Trophoblast cell (in vitro differentiated cells and primary cell): Measurements from ENCODE around the gene UPP1.
A peak's percentile ranks its signal among the peaks of the same experiment; 100 is the strongest.

Experiments
- DNase-seq, 2 donors: peaks; one replicate each; pipeline ENCODE4 v3.0.0-alpha.2; 2016
- H2AFZ ChIP-seq: 2 replicates; pipeline ENCODE4 v1.6.1; 2013; ENCODE audit warnings: low read length, moderate library complexity, mild to moderate bottlenecking; ENCODE audit not compliant: insufficient read depth, poor library complexity
- H2AK5ac ChIP-seq: 2 replicates; pipeline ENCODE4 v1.6.1; 2013; ENCODE audit warnings: mild to moderate bottlenecking, low read length
- H2BK120ac ChIP-seq: 2 replicates; pipeline ENCODE4 v1.6.1; 2013; ENCODE audit warnings: low read length, mild to moderate bottlenecking, moderate library complexity; ENCODE audit not compliant: insufficient read depth, poor library complexity
- H2BK12ac ChIP-seq: 2 replicates; pipeline ENCODE4 v1.6.1; 2013; ENCODE audit warnings: mild to moderate bottlenecking, low read length, moderate library complexity
- H2BK5ac ChIP-seq: 2 replicates; pipeline ENCODE4 v1.6.1; 2013; ENCODE audit warnings: low read length, low read depth, moderate library complexity, mild to moderate bottlenecking; ENCODE audit not compliant: poor library complexity
- H3K14ac ChIP-seq: 2 replicates; pipeline ENCODE4 v1.6.1; 2013; ENCODE audit warnings: mild to moderate bottlenecking, low read length
- H3K18ac ChIP-seq: 2 replicates; pipeline ENCODE4 v1.6.1; 2013; ENCODE audit warnings: mild to moderate bottlenecking, low read length
- H3K23ac ChIP-seq: 2 replicates; pipeline ENCODE4 v1.6.1; 2013; ENCODE audit warnings: low read length
- H3K27ac ChIP-seq: 2 replicates; pipeline ENCODE4 v1.5.1; 2013; ENCODE audit warnings: low read depth, mild to moderate bottlenecking, inconsistent platforms, low read length, moderate library complexity
- H3K27me3 ChIP-seq: 2 replicates; pipeline ENCODE4 v1.6.1; 2013; ENCODE audit warnings: inconsistent platforms, mild to moderate bottlenecking, low read length, moderate library complexity; ENCODE audit not compliant: insufficient read depth
- H3K36me3 ChIP-seq, 2 experiments: 1 replicate in 1 of 2; 2 replicates in 1 of 2; pipeline ENCODE4 v1.6.1; 2013; ENCODE audit warnings: low read length in 2 of 2, mild to moderate bottlenecking in 2 of 2, moderate library complexity in 1 of 2; ENCODE audit not compliant: insufficient read depth in 2 of 2, control insufficient read depth in 1 of 2
- H3K4ac ChIP-seq: 2 replicates; pipeline ENCODE4 v1.6.1; 2013; ENCODE audit warnings: low read depth, mild to moderate bottlenecking, low read length, moderate library complexity
- H3K4me1 ChIP-seq, 2 experiments: 1 replicate in 1 of 2; 2 replicates in 1 of 2; pipeline ENCODE4 v1.6.1; 2013; ENCODE audit warnings: low read length in 2 of 2, mild to moderate bottlenecking in 2 of 2, moderate library complexity in 1 of 2; ENCODE audit not compliant: insufficient read depth in 2 of 2, control insufficient read depth in 1 of 2
- H3K4me2 ChIP-seq: 2 replicates; pipeline ENCODE4 v1.6.1; 2013; ENCODE audit warnings: inconsistent platforms, mild to moderate bottlenecking, low read length, moderate library complexity
- H3K4me3 ChIP-seq: 2 replicates; pipeline ENCODE4 v1.5.1; 2013; ENCODE audit warnings: mild to moderate bottlenecking, low read depth, low read length, inconsistent platforms
- H3K79me1 ChIP-seq: one replicate; pipeline ENCODE4 v1.6.1; 2013; ENCODE audit warnings: low read length
- H3K79me2 ChIP-seq: 2 replicates; pipeline ENCODE4 v1.6.1; 2013; ENCODE audit warnings: low read length, mild to moderate bottlenecking; ENCODE audit not compliant: control insufficient read depth, insufficient read depth, poor library complexity
- H3K9ac ChIP-seq: 2 replicates; pipeline ENCODE4 v1.6.1; 2013; ENCODE audit warnings: mild to moderate bottlenecking, low read length
- H3K9me3 ChIP-seq: 2 replicates; pipeline ENCODE4 v1.6.1; 2013; ENCODE audit warnings: low read depth, mild to moderate bottlenecking, control low read depth, inconsistent platforms, low read length; ENCODE audit not compliant: insufficient read depth
- H4K12ac ChIP-seq: 2 replicates; pipeline ENCODE4 v1.6.1; 2013; ENCODE audit warnings: low read depth, mild to moderate bottlenecking, low read length, moderate library complexity
- H4K8ac ChIP-seq: 2 replicates; pipeline ENCODE4 v1.6.1; 2013; ENCODE audit warnings: low read depth, mild to moderate bottlenecking, low read length, moderate library complexity
- H4K91ac ChIP-seq: one replicate; pipeline ENCODE4 v1.6.1; 2013; ENCODE audit warnings: low read depth, mild to moderate bottlenecking, low read length, moderate library complexity
- WGBS: extraction: QIAGEN DNeasy Blood & Tissue Kit; methylation state at CpG from one replicate; pipeline ENCODE4 v1.1.7; 2013; ENCODE audit warnings: missing lambda C conversion rate; ENCODE audit not compliant: insufficient read length, insufficient coverage; ENCODE audit errors: extremely low coverage; 5-methylcytosine and 5-hydroxymethylcytosine counted together

Gene UPP1

DNA sequence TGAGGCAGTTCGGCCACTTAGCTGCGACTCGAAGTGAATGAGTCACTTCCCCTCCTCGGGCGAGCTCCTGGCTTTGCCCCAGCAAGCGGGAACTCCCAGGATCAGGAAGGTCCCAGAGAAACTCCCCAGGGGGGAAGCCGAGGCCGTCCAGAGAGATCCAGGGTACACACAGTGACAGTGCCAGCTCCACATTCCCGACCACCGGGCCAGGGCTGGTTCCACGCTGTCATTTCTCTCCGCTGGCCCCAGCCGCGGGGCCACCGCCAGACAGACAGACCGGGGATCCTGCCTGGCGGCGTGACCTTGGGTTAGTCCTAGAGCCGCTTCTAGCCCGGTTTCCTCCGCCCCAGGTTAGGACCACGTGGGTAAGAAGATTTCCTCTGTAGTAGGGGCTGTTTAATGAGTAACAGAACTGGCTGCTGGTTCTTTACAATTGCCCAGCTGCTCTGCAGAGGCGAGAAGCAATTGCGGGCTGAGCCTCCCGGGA lies 463 bp upstream of the UPP1 start:
- Histone ChIP-seq H3K9ac (no peak overlapping the region), H3K27me3 (no peaks in the 10 kb centered on the region), H3K4me3 (peak overlapping the region; percentile 60), H2AK5ac (no peak overlapping the region), H2BK12ac (peak overlapping the region; percentile 78), H4K12ac (peak overlapping the region; percentile 27), H3K36me3 (peaks cover 17 to 19% of the 10 kb centered on the region in 2 experiments), H4K91ac (peak overlapping the region; percentile 70), H3K14ac (peak overlapping the region; percentile 92), H3K18ac (peak overlapping the region; percentile 87), H2AFZ (peak overlapping the region; percentile 55), H3K4ac (peak overlapping the region; percentile 70), H3K79me1 (peaks cover 47% of the 10 kb centered on the region), H3K4me2 (peak overlapping the region; percentile 83), H4K8ac (peak overlapping the region; percentile 63), H3K27ac (peak overlapping the region; percentile 98), H2BK120ac (peak overlapping the region; percentile 63), H2BK5ac (peak overlapping the region; percentile 98), H3K9me3 (no peaks in the 10 kb centered on the region), H3K23ac (no peak overlapping the region), H3K79me2 (peaks cover 15% of the 10 kb centered on the region), H3K4me1 (peaks cover 28 to 31% of the 10 kb centered on the region in 2 experiments)
- no CpG with 5 or more reads among the region's 25 CpGs for WGBS
- DNase-seq = peak; percentile 86 to 89

DNA sequence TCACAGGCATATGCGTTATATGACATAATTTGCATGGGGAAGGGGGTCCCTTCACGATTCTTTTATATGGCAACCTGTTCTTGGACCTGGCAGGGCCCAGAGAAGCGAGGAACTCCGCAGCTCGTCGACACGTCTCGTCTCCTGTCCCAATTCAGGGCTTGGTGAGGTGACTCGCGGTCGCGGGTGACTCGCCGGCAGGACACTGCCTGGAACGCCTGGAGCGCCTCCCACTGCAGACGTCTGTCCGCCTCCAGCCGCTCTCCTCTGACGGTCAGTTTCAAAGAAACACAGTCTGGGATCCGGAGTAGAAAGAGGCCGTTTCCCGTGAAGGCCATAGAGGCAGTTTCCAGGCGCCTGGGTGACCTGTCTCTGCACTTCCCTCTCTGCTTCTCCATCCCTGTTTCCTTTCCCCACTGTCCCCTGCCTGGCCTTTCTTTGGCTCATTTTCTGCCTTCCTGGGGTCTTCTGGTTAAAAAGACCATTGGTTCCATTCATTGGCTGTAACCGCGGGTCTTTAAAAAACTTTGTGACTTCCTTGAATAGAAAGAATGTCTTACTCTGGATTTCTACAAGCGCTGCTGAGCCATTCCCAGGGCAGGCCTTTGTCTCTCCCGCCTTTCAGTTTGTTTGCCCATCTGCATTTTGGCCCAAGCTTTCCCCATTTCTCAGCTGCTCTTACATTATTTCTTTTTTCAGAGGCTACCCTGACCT lies 1.2 kb downstream of the UPP1 start:
- H3K4me2 ChIP-seq = peak overlapping the region; percentile 89
- H4K91ac ChIP-seq = peak overlapping the region; percentile 72
- H2BK120ac ChIP-seq = no peak overlapping the region
- no peak overlapping the region for H2BK12ac ChIP-seq
- peaks cover 33 to 35% of the 10 kb centered on the region in 2 experiments for H3K4me1 ChIP-seq
- peaks cover 16% of the 10 kb centered on the region for H3K79me2 ChIP-seq
- peak overlapping the region; percentile 93 for H3K4me3 ChIP-seq
- no peaks in the 10 kb centered on the region for H3K9me3 ChIP-seq
- WGBS = no CpG with 5 or more reads among the region's 28 CpGs
- peak overlapping the region; percentile 81 for H3K4ac ChIP-seq
- peaks cover 22 to 28% of the 10 kb centered on the region in 2 experiments for H3K36me3 ChIP-seq
- H3K27ac ChIP-seq = peak overlapping the region; percentile 87
- peak overlapping the region; percentile 51 for H4K8ac ChIP-seq
- peak overlapping the region; percentile 86 for H3K9ac ChIP-seq
- peaks cover 41% of the 10 kb centered on the region for H3K79me1 ChIP-seq
- H3K23ac ChIP-seq = no peak overlapping the region
- no peak overlapping the region for H2AFZ ChIP-seq
- no peak overlapping the region for H4K12ac ChIP-seq
- DNase-seq = peak; percentile 69
- no peak overlapping the region for H2AK5ac ChIP-seq
- H3K18ac ChIP-seq = peak overlapping the region; percentile 89
- peak overlapping the region; percentile 74 for H3K14ac ChIP-seq
- H3K27me3 ChIP-seq = no peaks in the 10 kb centered on the region
- peak overlapping the region; percentile 63 for H2BK5ac ChIP-seq

DNA sequence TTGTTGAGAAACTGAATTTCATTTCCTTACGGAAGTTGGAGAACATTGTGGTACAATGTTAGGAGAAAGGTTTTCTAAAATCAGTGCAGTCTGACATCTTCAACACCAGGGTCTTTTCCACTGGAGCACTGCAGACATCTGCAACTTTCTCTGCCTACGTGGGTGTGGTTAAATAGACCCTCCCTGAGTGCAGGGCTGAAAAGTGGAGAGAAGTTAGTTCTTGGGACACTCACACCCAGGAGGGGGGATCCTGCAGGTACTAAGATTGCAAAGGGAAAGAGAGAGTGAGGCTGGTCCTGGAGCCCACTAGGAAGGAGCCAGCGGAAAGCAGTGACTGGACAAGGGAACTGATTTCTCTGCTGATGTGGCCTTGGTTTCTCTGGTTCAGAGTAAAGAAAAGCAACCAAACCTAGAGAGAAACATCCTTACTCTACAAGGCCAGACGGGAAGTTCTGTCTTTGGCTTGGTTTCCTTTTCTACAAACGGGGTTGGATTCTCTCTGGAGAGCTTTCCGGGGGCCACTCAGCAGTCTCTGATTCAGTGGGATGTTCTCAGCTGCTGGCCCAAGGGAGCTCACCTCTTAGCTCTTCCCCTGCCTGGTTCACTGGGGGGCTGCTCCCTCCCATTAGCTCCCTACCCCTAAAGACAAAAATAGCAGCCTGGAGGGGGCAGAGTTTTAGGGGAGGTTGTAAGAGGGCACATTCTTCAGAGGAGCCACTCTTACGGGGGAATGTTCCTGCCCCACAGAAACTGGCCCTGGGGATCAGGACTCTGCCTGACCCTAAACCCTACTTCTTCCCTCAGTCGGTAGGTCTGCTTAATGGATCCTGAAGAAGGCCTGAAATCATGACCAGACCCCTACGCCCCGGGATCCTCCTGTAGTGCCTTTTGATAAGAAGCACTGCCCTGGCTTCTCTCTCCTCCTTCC lies 2.7 kb downstream of the UPP1 start:
- Histone ChIP-seq H2BK120ac (no peak overlapping the region), H4K8ac (peak overlapping the region; percentile 5), H3K23ac (no peak overlapping the region), H4K91ac (peak overlapping the region; percentile 29), H3K4me2 (peak overlapping the region; percentile 15), H4K12ac (no peak overlapping the region), H3K4me3 (no peak overlapping the region), H3K4me1 (peaks cover 25 to 31% of the 10 kb centered on the region in 2 experiments), H3K27ac (peak overlapping the region; percentile 13), H2AK5ac (no peak overlapping the region), H3K4ac (peak overlapping the region; percentile 57), H3K36me3 (peaks cover 35 to 42% of the 10 kb centered on the region in 2 experiments), H3K79me2 (peaks cover 14% of the 10 kb centered on the region), H3K27me3 (no peaks in the 10 kb centered on the region), H3K18ac (peak overlapping the region; percentile 35), H3K9me3 (no peaks in the 10 kb centered on the region), H2BK12ac (no peak overlapping the region), H2AFZ (no peak overlapping the region), H3K9ac (no peak overlapping the region), H2BK5ac (peak overlapping the region; percentile 23), H3K14ac (no peak overlapping the region), H3K79me1 (peaks cover 32% of the 10 kb centered on the region)
- WGBS = no CpG with 5 or more reads among the region's 10 CpGs
- DNase-seq = no peak

DNA sequence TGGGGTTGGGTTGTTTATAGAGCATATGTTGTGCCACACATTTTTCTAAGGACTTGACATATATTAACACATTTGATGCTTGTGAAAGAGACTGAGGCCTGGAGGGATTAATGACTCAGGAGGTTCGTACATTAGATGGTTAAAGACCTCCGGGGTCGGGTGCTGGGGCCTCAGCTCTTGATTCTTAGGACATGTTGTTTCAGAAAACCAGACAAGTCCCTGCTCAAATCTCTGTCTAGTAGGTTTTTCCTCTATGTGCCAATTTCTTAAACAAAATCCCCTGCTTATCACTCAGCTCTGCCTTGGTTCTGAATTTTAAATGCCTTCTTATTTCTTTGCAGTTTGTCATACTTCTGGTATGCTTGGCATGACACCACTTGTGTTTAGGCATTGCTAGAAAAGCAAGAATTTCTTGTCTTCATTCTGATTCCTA lies 5.8 kb downstream of the UPP1 start:
- Histone ChIP-seq H2BK12ac (no peak overlapping the region), H3K9me3 (no peaks in the 10 kb centered on the region), H3K36me3 (peaks cover 43 to 61% of the 10 kb centered on the region in 2 experiments), H3K79me1 (peaks cover 7% of the 10 kb centered on the region), H3K23ac (no peak overlapping the region), H4K8ac (no peak overlapping the region), H4K91ac (no peak overlapping the region), H3K14ac (no peak overlapping the region), H2BK5ac (no peak overlapping the region), H3K27ac (peak overlapping the region; percentile 36), H3K9ac (no peak overlapping the region), H3K79me2 (peaks cover 6% of the 10 kb centered on the region), H3K27me3 (no peaks in the 10 kb centered on the region), H2BK120ac (no peak overlapping the region), H2AFZ (no peak overlapping the region), H3K4me3 (no peak overlapping the region), H2AK5ac (no peak overlapping the region), H3K4ac (no peak overlapping the region), H3K4me1 (peaks cover 20 to 23% of the 10 kb centered on the region in 2 experiments), H3K4me2 (peak overlapping the region; percentile 25), H4K12ac (no peak overlapping the region), H3K18ac (no peak overlapping the region)
- DNase-seq = peak; percentile 53 to 91
- WGBS = no CpG with 5 or more reads among the region's 3 CpGs
